22Rv1 (cell line): ENCODE results near the gene COA1.

Experiments
- CTCF ChIP-seq: fragments of 450-650 bp; IDR thresholded peaks from 2 replicates; pipeline ENCODE4 v1.5.1; 2017; ENCODE audit warnings: mild to moderate bottlenecking
- ZFX ChIP-seq: fragments of 450-650 bp; IDR thresholded peaks from 2 replicates; pipeline ENCODE4 v1.6.1; 2017; ENCODE audit warnings: antibody characterized with exemption, borderline replicate concordance

GRCh38 chr7:43701929-43702328 is 27.4 kb downstream of the COA1 start:
- TF ChIP-seq CTCF (no peak), ZFX (no peak)
